GM21619 (cell line): Measurements from ENCODE around the gene MARCHF6.
"Not testable (repeated sequence)": the region's sequence is repeated elsewhere in the genome, so short reads cannot be mapped to it uniquely, and the experiment has no call there.

Source experiments
- ATAC-seq: cut with Tn5 transposase; IDR thresholded peaks from one replicate; pipeline ENCODE4 v1.9.1; 2021; ENCODE audit not compliant: unreplicated experiment

MARCHF6 gene

DNA sequence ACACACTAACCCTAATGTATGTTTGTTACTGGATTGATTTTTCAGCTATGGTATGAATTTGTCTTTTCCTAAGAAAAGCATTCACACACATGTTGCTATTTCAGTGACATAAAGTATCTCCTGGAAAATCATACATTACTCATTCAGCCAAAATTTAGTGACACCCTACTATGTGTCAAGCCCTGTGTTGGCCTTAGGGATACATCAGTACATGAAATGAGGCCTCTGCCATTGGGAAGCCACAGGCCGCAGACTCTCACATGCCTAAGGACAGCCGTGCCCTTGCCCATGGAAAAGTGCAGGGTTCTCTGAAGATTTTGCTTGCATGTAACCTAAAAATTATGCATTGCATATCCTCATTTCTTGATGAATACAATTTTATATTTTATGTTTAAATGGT lies 5.2 kb upstream of the MARCHF6 start:
- ATAC-seq: no peak

GRCh38 chr5:10351199-10351905 lies 2.1 kb upstream of the MARCHF6 start:
- ATAC-seq: no peak

DNA sequence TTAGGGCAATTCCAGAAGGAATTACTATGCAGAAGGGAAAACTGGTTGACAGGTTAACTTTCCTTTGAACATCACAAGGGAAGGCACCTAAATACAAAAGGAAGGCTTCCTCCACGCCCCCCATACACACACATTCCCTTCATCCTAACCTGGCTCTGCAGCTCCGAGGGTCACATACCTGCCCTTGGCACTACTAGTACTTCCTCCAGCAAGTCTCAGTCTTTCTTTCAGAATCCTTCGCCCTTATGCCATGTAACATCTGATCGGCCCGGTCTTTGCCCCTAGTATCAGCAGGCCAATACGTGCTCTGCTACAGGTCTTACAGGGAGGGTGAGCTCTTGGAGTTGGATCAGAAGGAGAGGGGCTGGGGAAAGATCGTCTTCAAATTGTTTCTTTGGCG lies 1.6 kb upstream of the MARCHF6 start:
- no peak for ATAC-seq

DNA sequence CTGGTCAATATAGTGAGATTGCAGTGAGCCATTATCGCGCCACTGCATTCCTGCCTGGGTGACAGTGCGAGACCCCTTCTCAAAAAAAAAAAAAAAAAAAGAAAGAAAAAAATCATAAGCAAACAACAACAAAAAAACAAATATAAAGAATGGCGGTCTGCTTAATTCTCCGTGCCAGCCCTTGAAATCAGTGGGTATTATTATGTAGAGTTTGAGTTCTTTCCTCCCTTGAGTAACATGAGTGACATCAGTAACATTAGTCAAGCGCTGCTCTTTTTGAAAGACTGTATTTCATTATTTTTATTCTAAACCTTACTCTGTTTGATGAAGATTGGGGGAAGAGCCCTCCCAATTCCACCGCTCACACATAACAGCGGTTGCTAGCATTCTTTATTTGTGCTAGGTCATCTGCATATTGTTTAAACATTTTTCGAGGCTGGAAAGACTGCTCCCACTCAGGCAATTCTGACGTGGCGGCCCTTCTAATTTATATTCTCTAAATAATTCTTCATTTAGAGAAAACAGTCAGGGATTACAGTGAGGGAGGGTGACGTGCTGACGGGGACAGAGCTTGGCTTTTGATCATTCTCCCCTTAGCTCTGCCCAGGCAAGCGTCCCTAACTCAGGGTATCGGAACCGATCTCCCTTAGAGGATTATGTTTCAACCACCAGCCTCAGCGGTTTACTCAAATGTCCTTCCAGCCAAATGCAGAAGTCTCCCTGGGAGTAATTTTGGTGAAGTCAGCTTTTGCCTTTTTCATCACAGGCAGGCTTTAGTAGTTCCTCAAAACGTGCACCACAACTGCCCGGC lies 860 bp upstream of the MARCHF6 start:
- ATAC-seq: peak; percentile 7

DNA sequence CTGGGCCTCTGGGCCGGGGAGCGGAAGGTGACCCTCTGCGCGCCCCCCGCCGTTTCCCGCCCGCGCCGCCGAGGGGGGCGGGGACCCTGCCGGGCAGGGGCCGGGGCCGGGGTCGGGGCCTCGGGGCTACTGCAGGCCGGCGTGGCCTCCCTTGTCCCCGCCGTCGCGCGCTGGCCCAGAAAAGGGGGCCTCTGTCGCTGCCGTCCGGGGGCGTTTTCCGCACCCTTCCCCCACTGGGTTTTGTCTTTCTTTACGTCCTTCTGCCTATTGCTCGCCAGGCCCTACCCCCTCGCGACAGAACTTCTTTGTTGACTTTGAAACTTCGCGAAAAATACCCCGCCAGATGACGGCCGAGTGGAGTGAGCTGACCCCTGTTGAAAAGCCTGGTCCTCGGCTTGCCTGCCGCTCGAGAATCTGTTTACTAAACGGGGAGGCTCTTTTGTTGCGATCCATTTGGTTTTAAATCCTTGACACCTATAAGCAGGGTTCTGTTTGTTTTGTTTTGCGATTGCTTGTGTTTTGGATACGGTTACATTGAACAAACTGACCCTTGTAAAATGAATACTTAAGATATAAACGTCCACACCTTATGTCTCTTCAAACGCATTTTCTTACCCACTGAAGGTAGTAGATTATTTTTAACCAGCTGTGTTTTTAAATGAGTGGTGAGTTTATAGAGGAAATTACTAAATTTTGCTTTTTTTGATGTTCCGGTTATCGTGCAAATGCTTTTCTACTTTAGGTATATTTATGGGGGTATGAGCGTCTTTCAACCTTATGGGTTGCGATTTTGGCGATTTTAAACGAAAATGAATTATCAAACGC lies 765 bp downstream of the MARCHF6 start:
- peak; percentile 27 for ATAC-seq

GRCh38 chr5:10355071-10355889 lies 1.8 kb downstream of the MARCHF6 start:
- no peak for ATAC-seq

GRCh38 chr5:10358999-10359398 lies 5.5 kb downstream of the MARCHF6 start:
- ATAC-seq: no peak

- no peak for ATAC-seq
Measured at GRCh38 chr5:10360686-10361085, 7.2 kb downstream of the MARCHF6 start.

- ATAC-seq: no peak
Measured at GRCh38 chr5:10363519-10364185, 10.2 kb downstream of the MARCHF6 start.

DNA sequence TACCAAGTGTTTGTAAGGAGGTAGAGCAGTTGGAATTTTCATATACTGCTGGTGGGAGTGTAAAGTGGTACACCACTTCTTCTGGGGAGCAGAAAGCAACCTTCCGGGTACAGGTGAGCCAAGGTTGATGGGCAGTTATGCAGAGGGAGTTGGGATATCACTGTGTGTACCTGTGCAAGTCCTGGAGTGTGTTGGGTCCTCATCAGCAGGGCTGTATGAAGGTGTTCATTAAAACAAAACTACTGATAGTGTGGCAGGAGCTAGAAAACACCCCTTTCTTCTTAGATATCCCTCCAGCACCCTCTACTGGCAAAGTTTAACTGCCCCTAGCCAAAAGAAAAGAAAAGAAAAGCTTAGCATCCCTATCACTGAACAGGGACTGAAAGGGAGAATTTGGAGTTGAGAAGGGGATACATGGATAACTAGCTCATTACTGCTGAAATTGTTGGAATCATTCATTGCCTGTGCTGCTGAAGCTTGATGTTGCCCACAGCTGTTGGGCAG lies 10.7 kb downstream of the MARCHF6 start:
- ATAC-seq: no peak

DNA sequence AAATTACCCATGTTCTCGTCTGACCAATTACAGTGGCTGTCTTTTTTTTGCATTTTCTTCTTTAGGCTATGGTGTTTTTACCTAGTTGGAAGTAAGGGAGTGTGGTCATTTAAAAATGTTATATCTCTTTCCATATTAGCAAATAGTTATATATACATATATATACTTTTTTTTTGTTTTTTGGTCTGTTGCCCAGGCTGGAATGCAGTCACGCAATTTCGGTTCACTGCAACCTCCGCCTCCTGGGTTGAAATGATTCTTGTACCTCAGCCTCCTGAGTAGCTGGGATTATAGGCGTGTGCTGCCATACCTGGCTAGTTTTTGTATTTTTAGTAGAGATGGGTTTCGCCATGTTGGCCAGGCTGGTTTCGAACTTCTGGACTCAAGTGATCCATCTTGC lies 12.3 kb downstream of the MARCHF6 start:
- no peak for ATAC-seq

DNA sequence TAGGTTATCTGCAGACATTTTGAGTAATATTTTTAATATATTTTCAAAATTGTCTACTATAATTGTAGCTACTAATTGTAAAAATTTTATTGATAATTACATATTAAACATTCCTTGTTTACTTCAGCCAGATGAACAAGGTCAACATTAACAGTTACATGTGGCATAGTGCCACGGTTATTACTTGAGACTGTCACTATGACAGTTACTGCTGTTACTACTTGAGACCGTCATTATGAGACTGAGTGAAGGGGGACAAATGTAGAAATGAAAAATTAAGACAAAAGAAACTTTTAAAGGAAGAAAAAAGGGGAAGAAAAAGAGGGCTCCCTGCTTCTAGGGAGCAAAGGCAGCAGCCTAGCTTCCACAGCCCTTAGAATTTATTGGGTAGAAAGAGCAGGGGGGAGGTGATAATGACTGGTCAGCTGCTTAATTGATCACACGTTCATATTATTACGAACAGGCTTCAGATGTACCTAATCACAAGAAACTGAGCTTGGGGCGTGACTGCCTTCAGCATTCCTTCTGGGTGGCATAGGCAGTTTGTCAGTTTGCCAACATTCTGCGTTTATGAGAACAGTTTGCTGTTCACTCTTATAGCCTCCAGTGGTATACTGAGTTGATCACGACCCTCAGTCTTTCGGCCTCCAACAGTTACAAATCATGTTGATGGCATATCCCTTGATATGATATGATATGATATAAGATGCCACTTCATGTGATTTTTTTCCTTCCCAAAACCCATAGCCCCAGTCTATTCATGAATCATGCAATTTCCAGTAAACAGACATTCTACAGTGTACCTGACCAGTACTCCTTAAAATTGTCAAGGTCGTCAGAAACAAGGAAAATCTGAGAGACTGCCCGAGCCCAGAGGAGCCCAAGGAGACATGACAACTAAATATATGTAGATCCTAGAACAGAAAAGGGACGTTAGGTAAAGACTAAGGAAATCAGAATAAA lies 13.1 kb downstream of the MARCHF6 start:
- no peak for ATAC-seq

DNA sequence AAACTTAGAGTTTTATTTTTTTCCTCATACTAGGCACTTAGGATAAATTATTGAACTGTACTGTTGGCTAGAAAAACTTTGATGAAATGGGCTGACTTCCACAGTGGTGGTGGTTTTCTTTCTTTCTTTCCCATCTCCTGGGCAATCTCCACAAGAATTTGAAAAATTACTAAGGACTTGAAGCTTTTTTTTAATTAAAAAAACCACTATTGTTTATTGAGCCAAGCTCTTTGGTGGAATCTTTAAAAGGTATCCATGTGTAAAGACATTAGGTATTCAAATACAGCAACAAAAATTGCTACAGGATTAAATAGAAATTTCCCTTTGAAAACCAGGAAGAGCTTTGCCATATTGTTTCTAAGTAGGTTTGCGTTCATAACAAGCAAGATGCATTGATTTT lies 14.1 kb downstream of the MARCHF6 start:
- ATAC-seq: no peak

GRCh38 chr5:10370931-10371330 lies 17.4 kb downstream of the MARCHF6 start:
- no peak for ATAC-seq

DNA sequence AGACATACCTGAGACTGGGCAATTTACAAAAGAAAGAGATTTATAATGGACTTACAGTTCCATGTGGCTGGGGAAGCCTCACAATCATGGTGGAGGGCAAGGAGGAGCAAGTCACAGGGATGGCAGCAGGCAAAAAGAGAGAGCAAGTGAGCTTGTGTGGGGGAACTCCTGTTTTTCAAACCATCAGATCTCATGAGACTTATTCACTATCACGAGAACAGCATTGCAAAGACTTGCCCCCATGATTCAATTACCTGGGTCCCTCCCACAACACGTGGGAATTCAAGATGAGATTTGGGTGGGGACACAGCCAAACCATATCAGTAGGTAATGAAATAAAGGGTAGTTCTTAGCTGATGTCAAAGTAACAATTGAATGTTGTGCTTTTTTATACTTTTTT lies 17.9 kb downstream of the MARCHF6 start:
- ATAC-seq: not testable (repeated sequence)

GRCh38 chr5:10372726-10373709 lies 19.5 kb downstream of the MARCHF6 start:
- ATAC-seq: no peak
